Brain pericyte (primary cell): ENCODE measurements around the gene RPS6KA2.

Experiments
- DNase-seq: peaks from one replicate; pipeline ENCODE4 v3.0.0-alpha.2; 2012; ENCODE audit warnings: low read depth, low spot score

Gene RPS6KA2

DNA sequence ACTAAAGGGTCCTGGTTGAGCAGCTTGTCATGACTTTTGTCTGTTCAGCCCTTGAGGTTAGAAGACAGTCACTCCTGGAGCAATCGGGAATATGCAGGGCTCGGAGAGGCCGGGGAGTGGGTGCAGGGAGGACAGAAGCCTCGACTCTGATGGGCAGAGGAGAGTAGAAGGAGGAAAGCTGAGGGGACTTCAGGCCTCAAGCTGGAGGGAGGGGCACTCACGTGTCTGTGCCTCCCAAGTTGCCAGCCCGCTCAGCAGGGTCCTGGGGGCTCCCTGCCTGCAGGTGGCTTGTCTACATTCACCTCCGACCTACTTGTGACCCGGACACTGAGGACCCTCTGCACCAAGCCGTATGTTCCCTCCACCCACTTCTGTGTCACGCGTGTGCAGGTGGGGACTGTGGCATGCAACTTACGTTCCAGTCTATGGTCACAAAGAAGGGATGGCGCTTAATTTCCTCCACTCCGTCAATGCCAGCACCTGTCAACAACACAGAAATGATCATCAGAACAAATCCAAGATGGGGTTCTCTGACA is 157.6 kb downstream of the RPS6KA2 start:
- no peak for DNase-seq

DNA sequence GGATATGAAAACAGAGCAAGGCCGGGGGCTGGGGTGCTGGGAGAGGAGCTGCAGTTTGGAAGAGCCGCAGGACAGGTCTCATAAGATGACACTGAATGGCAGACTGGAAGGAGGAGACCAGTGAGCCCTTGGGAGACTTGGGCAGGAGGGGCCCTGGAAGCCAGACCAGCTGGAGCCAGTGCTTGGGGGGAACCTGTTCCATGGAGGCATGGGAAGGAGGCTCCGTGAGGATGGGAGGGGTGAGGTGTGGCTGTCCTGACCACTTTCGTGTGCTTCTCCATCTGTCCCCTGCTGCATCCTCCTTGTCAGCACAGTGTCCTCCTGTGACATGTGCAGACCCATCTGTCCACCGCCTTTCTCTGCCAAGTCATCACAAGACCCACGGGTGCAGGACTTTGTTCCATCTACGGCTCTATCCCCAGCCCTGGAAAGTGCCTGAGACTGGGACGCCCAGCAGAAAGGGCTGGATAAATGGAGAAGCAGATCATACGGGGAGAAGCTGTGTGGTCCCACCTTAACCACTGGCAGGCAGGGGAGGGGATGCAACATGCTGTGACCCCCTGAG is 159.5 kb downstream of the RPS6KA2 start:
- no peak for DNase-seq

DNA sequence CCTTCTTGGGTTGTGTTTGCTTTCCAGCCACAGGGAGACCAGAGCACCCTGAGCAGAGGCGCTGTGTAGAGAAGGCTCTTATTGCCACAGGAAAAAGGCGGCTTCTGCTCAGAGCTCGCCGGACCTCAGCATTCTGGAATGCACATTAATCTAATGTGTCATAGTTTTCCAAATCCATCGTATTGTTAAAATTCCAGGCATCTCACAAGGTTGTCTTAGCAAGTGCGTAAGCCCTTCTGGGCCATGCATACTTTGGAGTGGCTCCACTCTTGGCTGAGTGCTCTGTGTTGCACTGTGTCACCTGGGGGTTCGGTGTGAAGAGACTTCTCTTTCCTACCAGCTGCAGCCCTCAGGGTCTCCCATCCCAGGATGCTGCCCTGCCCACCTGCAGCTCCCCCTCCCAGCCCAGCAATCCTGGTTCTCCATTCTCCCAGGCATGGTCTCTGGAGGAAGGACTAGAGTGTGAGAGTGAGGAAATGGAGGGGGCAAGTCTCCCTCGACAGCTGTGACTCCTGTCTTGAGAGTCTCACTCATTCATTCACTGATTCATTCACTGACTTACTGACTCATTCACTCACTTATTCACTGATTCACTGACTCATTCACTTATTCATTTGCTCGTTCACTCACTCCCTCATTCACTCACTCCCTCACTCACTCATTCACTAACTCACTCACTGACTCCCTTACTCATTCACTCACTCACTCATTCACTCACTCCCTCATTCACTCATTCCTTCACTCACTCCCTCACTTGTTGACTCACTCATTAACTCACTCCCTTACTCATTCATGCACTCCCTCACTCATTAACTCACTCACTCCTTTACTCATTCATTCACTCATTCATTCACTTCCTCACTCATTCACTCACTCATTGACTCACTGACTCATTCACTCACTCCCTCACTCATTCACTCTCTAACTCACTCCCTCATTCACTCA is 160.6 kb downstream of the RPS6KA2 start:
- DNase-seq = no peak

DNA sequence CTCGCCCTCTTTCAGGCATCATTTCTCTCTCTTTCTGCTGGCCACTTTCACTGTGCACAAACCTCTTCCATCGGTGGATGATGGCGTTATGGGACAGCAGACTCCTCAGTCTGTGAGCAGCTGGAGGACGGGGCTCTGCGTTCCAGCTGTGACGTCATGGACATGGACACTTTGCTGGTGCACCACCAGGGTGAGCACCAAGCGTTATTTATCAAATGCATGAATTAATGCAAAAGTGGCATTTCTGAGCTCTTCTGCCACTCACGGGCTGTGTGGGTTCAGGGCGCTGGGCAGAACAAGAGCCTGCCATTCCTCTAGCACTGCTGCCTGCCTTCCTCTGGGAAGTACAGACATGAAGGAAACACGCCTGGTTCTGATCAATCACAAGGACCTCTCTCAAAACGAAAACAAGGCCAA is 161.4 kb downstream of the RPS6KA2 start:
- no peak for DNase-seq

DNA sequence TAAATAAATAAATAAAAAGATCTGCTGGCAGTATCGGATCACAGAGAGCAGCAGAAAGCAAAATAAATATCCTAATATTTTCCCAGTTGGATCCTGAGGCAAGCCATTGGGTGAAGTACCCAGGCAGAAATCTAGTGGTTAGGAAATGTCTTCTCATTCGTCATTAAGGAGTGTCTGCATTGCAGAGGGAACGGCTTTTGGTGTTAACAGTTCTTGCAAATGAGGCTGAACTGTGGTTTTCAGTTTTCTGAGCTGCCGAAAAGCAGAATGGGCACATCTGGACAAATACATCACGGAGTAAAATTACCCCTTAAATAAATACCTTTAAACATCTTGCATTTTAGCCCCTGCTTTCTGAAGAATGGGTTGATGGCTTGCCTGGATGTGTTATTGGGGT is 162.1 kb downstream of the RPS6KA2 start:
- DNase-seq = no peak

DNA sequence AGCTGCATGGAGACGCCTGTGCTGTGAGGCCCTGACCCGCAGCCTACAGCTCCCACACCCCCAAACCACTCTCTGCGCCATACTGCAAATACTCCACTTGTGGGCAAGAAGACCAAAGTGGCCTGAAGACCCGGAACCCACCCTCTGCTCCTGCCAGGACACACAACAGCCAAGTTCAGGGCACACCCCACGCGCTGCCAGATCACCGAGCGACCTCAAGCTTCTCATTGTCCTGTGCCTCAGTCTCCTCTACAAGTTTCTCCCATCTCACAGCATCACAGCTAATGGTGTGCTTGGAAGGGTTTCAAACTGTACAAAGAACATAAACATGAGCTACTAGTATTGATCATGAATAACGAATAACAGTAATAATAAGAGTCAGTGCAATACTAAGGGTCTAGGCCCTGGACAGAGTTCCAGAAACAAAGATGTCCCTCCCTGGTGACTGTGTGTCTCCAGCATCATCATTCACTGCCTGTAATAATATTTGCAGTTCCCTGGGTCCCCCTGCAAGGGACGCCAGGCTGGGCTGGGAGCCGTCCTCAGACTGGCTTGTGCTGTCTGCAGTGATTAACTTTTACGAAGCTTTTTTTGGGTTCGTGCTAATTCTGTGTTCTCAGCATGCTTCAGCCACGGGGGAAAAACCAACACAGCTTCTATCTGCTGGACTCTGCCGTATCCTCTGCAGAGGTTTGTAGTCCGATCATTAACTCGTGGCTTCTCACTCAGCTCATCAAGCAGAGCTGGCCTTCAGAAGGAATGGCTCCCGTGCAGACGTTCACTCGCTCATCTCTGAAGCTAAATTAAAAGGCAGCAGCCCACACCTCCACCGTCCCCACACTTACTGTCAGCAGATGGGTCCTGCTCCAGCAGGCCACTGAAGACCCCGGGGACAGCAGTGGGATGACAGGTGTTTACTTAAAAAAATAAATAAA is 162.7 kb downstream of the RPS6KA2 start:
- DNase-seq = no peak

DNA sequence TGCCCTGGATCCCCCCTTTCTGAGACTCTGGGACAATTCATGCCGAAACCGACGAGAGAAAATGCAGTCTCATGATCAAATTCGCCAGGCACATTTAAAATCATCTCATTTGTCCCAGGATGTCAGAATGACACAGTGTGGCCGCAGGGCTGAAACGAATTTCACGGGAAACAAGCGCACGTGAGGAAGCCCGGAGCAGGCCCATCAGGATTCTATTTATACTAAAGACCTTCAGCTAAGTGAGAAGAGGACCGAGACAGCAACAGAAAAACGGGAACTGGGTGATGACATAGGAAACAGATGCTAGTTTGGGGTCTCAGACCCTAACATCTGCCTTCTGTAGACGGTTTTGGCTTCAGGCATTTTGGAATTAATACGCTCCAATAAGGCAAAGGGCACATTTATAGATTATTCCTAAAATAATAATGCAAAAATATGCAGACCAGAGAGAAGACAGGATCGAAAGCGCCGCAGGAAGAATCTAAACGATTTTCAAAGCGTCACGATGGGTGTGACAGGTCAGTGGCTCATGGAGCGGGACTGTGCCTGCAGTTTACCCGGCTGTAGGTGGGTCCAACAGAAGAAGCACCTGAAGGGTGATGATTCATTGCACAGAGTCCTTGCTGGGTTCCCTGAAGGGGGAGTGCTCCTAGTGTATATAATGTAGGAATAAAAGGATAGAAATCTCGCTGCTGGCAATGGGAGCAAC is 163.5 kb downstream of the RPS6KA2 start:
- no peak for DNase-seq

DNA sequence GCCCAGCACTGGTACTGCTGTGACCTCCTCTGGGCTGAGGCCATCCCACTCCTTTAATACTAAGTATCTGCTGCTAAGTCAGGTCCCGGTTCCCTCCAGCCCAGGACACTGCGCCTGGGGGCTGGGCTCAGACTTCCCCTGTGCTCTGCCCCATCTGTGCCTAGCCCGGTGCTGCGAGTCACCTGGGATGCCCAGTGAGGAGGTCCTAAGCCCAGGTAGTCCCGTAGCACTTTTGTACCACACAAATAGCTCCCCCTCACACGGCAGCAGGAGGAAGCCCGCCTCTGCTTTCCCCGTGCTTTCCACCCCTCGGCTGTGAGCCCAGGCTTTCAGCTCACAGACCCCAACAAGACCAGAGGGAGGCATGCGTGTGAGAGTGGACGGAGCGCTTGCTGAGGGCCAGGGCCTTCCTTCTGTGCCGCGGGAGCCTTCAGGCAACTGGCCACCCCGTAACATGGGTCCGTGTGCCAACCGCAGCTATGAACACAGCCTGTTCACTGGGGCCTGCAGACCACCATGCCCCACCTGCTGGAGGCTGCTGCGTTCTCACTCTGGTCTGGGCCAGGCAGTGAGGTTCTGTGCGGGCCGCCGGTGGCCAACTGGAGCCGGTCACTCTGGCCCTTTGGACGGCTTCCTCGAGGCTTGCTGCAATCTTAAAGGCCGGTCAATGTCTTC is 164.5 kb downstream of the RPS6KA2 start:
- no peak for DNase-seq

DNA sequence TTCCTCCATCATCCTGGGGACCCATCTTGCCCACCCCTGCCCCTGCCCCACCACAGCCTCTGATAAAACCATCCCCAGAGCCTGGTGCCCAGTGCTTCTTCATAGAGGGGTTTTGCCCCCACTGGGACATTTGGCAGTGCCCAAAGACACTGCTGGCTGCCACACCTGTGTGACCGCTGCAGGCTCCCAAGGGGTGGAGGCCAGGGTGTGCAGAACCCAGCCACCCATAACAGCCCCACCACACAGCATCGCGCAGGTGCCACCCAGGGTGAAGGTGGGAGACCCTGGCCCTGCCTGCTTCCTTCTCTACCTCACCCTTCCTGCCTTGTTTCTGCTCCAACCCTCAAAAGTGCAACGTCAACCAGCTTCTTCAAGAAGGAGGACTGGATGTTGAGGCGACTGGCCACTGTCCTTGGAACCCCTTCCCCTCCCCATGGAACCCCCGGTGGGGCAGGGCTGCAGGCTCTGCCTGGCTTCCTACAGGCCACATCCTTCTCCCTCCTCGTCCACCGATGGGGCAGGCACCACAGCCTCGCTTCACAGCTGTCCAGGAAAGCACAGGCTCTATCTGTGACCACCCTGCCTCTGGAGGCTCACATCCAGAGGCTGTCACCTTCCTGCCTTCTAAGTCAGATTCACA is 165.1 kb downstream of the RPS6KA2 start:
- no peak for DNase-seq

DNA sequence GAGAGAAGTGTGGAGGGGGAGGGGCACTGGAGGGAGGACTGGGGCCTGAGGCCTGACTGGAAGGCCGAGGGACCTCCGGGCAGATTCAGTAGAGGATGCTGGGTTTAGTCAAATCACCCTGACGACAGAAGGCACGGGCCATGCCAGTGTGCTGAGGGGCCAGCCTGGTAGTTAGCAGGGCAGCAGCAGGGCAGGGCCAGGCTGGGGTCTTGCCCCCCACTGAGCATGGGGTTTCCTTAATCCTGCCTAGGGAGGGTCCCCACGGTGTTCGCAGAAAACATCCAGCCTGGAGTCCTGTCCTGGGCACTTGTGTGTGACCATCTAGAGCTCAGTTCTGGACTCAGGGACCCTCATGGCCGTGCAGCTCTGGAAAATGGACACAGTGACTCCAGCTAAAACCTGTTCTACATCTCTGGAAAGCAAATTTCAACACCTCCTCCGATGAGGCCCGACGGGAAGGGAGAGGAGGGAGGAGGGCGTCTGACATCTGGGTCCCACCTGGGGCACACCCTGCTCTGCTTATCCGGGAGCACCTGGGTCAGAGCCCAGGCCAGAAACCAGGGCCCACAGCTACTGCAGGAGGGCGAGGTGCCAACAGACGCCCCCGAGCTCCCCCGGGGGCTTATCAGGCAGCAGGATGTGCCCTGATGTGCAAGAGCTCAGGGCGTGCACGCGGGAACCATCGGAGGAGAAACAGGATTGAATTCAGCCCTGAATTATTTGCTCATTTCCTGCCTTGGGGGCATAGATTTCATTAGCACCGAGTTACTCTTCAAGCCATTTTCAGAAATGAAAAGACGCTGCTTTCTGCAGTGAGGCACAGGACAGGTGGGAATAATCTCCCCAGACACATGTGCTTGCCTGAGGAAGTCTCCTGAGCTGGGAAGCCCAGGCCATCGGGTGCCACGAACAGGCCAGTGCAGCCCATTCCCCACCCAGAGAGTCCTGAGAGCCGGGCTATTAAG is 166.3 kb downstream of the RPS6KA2 start:
- DNase-seq = no peak

DNA sequence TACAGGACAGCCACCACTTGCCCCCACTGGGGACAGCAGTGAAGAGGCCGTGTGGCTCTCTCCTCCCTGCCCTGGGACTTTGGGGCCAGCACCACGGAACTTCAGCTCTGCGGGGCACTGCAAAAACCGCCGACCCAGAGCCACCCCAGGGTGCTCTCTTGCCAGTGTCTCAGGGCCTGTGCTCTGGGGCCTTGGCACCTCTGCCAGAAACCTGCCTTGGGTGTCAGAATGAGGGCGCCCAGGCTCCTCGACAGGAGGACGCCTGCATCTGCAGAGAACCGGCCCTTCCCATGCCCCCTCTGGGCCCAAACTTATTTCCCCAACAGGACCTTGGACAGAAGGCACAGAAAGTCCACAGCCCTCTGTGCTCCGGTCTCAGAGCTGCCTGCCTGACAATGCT is 167.1 kb downstream of the RPS6KA2 start:
- DNase-seq = no peak

DNA sequence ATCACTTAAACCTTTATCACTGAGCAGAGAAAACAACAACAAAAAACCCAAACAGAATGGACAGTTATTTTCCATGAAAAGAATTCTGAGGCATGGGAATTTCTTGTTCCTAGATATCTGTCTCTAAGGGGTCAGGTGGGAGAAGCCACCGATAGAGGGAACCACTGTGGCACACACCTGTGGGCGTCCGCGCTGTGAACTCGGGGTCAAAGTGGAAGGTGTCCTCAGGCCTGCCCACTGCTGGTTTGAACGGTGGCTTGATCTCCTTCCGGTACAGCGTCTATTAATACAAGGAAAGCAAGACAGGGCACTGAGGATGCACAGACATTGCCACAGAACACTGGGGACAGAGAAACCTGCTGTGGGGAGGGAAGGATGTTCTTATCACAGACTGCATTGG is 167.8 kb downstream of the RPS6KA2 start:
- no peak for DNase-seq

DNA sequence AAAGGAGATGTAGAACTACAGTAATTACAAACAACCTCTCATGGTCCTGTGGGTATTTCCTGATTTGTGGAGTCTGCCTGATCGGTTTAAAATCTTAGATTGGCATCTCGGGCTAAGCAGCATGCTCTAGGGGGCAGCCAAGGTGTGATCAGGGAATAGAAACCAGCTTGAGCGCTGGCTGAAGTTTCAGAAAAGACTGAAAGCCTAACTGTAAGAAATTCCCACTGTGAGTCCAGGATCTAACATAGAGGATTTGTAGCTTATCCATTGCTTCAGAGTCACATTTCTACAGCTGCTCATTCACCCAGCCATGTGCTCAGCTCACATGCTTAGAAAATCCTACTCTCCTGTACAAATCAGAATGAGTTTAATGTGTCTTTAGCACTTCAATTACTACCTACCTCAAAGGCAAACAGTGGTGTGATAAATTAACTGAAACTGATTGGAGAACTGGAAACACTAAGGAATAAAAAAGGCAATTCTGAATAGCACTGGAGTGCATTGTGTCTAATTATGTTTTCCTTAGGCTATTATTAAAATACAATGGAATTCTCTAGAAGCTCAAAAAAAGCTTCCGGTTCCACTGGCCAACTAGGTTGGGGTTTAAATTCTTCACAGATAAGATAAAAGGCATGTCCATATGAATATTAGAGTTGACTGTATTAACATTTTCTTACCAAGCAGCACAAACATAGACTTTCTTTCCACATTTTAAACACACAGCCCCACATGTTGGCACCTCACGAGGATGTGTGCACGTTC is 170.5 kb downstream of the RPS6KA2 start:
- no peak for DNase-seq

DNA sequence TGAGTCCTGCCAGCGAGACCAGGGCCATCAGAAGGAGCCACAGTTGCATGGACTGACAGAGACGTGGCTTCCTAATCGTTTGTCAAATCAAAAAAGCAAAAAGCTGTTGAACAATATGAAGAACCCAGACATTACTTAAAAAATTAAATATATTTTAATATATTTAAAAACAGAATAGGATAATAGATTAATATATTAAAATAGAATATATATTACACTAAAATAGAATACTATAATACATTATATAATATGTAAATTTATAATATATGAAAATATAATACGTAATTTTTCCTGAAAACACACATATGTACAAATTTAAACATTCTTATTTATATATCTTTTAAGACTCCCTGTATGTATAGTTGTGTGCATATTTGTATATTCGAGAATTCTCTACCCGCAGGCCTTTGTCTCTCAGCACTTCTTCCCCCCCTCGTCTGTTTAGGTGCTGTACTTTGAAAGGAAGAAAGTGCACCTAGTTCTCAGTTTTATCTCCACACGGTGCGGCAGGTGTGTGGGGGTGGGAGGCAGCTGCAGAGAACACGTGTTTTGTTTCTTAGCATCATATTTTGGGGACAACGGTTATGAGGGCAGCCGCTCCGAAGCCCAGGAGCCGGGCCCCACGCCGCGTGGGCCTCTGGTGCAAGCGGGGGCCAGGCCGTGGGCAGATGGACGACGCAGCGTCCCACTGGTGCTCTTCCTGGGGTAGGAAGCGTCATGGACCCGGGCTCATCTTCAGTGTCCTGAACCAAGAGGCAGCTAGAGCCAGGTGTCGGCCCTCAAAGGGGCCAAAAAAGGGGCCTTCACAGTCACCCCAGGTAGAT is 172.1 kb downstream of the RPS6KA2 start:
- no peak for DNase-seq

DNA sequence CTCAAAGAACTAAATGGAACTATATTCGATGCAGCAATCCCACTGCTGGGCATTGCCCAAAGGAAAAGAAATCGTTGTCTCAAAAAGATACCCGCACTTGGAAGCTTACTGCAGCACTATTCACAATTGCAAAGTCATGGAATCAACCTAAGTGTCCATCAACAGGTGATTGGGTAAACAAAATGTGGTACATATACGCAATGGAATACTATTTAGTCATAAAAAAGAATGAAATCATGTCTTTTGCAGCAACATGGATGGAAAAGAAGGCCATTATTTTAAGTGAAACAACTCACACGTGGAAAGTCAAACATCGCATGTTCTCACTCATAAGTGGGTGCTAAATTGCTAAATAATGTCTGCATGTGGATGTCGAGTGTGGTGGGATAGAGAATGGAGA is 173.4 kb downstream of the RPS6KA2 start:
- no peak for DNase-seq

DNA sequence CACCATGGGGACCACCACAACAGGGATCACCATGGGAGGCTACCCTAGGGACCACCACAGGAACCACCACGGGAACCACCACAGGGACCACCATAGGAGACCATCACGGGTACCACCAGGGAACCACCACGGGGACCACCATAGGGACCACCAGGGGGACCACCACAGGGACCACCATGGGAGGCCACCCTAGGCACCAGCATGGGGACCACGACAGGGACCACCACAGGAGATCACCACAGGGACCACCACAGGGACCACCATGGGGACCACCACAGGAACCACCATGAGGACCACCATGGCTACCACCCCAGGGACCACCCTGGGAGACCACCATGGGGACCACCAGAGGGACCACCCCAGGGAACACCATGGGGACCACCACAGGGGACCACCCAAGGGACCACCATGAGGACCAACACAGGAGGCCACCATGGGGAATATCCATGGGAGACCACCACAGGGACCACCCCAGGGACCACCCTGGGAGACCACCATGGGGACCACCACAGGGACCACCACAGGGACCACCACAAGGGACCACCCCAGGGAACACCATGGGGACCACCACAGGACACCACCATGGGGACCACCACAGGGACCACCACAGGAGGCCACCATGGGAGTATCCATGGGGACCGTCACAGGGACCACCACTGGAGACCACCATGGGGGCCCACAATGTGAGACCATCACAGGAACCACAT is 176.7 kb downstream of the RPS6KA2 start:
- DNase-seq = no peak

DNA sequence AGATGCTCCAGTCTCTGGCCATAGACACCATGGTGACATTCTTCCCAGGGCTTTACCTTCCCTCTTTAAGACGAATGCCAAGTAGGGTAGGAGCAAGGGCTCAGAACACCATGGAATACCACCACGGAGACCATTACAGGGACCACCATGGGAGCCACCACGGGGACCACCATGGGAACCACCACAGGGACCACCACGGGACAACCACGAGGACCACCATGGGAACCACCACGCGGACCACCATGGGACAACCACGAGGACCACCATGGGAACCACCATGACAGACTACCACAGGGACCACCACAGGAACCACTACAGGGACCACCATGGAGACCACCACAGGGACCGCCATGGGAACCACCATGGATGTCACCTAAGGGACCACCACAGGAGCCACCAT is 177.4 kb downstream of the RPS6KA2 start:
- DNase-seq = no peak
